Measurements from ENCODE around the gene TBX10. TPM values are rescaled to one million over a fixed set of nuclear protein-coding genes. Genes with fewer than 3 reads are reported as not detected.

TBX10 gene
- total RNA-seq, 1 experiment from 2014 or later: not detected

- H3K14ac ChIP-seq (ENCODE audit: insufficient read depth, low read length): no peak overlapping the region
- no peaks in the 10 kb centered on the region; a peak in 1 of 7 replicates for H3K36me3 Mint-ChIP-seq (ENCODE audit: insufficient read depth in 1 of 3, low read depth in 3 of 3)
- H2BK12ac ChIP-seq (ENCODE audit: insufficient read length, low read depth, low read length): no peak overlapping the region
- no peak overlapping the region for H3T11ph ChIP-seq (ENCODE audit: low read length)
- H3K4me3 Mint-ChIP-seq: no peak overlapping the region
- H3K79me2 ChIP-seq (ENCODE audit: insufficient read depth, low read length): no peaks in the 10 kb centered on the region
- no peak overlapping the region for H3K4ac ChIP-seq (ENCODE audit: low read depth, low read length)
- peaks cover 7% of the 10 kb centered on the region; the same call in 1 of the 2 replicates for H3K27me3 ChIP-seq (ENCODE audit: insufficient read depth, low read length)
- no peak overlapping the region for H4K91ac ChIP-seq (ENCODE audit: insufficient read length, low read depth, low read length)
- peaks cover 0 to 4% of the 10 kb centered on the region in 2 experiments; a peak in 1 of 5 replicates for H3K9me3 Mint-ChIP-seq
- no peaks in the 10 kb centered on the region for H3K4me1 ChIP-seq (ENCODE audit: insufficient read depth, low read length)
- H2AK5ac ChIP-seq (ENCODE audit: insufficient read length, low read length): no peak overlapping the region
- no peak overlapping the region for H2BK5ac ChIP-seq (ENCODE audit: insufficient read length, low read length)
- no peak overlapping the region for H2BK20ac ChIP-seq (ENCODE audit: low read depth, low read length, poor library complexity, severe bottlenecking)
- peak; percentile 48 for DNase-seq
- no peaks in the 10 kb centered on the region for H3K9me3 ChIP-seq (ENCODE audit: control insufficient read depth, low read depth, low read length)
- H3K27ac ChIP-seq (ENCODE audit: insufficient read length, low read depth, low read length): no peak overlapping the region
- no CpG with 5 or more reads among the region's 5 CpGs for WGBS (ENCODE audit: extremely low coverage, insufficient read length, low lambda C conversion rate)
- H3K4me1 Mint-ChIP-seq: peaks cover 5 to 7% of the 10 kb centered on the region in 2 experiments; a peak in 3 of 4 replicates
- H3K4me2 ChIP-seq (ENCODE audit: insufficient read depth, insufficient read length, low read length): no peak overlapping the region
- H3K56ac ChIP-seq (ENCODE audit: insufficient read length, low read depth, low read length): no peak overlapping the region
- H2BK15ac ChIP-seq (ENCODE audit: low read depth, low read length): no peak overlapping the region
- H2BK120ac ChIP-seq (ENCODE audit: low read depth, low read length, poor library complexity, severe bottlenecking): no peak overlapping the region
- H3K27me3 Mint-ChIP-seq (ENCODE audit: low read depth): peaks cover 46% of the 10 kb centered on the region
- H3K23ac ChIP-seq (ENCODE audit: insufficient read length, low read depth, low read length): no peak overlapping the region
- H4K20me1 ChIP-seq (ENCODE audit: control insufficient read depth, insufficient read depth, insufficient read length): no peaks in the 10 kb centered on the region
- no peak overlapping the region for H4K8ac ChIP-seq (replicated peaks; ENCODE audit: insufficient read length, low read depth, low read length)
- no peak overlapping the region for H4K5ac ChIP-seq (ENCODE audit: insufficient read length, low read depth, low read length)
- peak overlapping the region in 1 of 3 experiments; percentile 90; a peak in 1 of 7 replicates for H3K27ac Mint-ChIP-seq
- no peak overlapping the region for H3K18ac ChIP-seq (ENCODE audit: insufficient read length, low read depth, low read length)
- no peak overlapping the region for H3K9ac ChIP-seq (ENCODE audit: extremely low read depth, insufficient read length, low read length)
- TF ChIP-seq CTCF (conservative IDR thresholded peaks at IDR 0.05): peak; percentile 65
- no peaks in the 10 kb centered on the region for H3K23me2 ChIP-seq (ENCODE audit: insufficient read length, low read depth, low read length, poor library complexity, severe bottlenecking)
- H2AFZ ChIP-seq (ENCODE audit: low read length): no peak overlapping the region
- no peaks in the 10 kb centered on the region for H3K79me1 ChIP-seq (ENCODE audit: insufficient read depth, low read depth, low read length, poor library complexity, severe bottlenecking)
Measured at GRCh38 chr11:67644042-67644441, 4.5 kb upstream of the TBX10 start.

Data from H9 (cell line).